Hematopoietic multipotent progenitor cell (in vitro differentiated cells): ENCODE data around the gene PHF19. TPM values are rescaled to one million over a fixed set of nuclear protein-coding genes. Genes with fewer than 3 reads are reported as not detected.

ENCODE experiments used
- DNase-seq, 3 donors: peaks; one replicate each; pipeline ENCODE4 v3.0.0-alpha.2; 2011 to 2015; ENCODE audit warnings: low read depth in 2 of 3, low spot score in 2 of 3
- total RNA-seq: library from RNA; depleted of rRNA; stranded (reverse); fragments of >200 nt; gene quantifications from one replicate; pipeline ENCODE4 v1.2.3, GENCODE V29; 2012

The PHF19 gene
- total RNA-seq, 1 donor = 45.2 TPM

DNA sequence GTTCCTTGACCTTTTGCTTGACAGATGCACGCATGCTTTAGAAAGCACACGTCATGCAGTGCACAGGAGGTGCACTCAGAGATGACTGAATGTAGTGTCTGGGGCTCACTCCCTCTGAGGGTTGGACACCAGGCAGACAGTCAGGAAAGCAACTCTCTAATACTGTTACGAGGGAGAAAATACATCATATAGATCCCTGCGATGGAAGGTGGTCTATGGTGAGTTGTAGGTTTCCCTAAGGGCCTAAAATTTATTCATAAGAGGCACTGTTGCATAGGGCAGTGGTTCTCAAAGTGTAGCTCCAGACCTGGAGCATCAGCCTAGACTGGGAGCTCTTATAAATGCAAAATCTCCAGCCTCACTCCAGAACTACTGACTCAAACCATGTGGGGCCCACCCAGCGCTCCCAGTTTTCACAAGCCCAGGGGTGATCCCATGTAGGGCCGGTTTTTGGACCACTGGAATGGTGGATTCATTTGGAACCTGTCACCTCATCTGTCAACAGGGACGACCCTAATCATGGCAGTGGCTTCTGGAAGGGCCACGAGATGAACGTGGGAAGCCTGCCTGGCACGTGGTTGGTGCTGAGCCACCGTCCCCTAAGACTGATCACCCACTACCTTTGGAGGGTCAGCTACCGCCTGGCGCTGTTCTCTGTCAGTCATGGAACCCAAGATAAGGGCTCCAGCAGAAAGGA lies 16.8 kb upstream of the PHF19 start:
- DNase-seq = no peak

DNA sequence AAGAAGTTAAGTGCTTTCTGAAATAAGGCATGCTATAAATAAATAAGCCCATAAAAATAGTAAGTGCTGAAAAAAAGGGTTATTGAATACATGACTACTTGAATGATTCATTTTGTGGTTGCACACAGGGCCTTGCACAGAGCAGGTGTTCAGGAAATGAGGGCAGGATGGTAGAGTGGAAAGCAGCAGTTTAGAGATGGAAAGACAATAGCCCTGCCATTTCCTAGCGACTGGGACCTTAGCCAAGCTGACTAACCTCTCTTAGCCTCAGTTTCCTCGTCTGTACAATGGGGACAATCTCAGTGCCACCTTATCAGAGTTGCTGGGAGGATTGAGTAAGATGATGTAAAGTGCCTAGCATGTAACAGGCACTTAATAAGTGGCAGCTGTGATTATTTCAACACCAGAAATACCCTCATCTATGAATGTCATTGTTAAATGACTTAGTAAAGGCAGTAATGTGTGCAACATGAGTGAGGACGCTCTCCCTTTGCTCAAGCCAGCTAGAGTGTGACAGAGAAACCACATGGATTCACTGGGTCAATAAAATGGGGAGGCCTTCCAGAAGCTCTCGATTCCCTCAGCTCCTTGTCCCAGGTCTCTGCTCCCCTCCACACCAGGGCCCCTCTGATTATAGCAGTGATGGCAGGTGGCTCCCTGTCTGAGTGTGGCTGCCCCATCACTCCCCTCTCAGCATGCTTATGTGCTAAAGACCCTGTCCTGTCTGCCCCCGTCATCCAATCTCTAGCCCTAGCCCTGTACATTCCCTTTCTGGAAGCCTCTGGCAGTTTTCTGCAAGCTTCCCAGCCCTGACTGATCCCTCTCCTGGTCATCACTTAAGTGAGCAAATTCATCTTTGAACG lies 16.0 kb upstream of the PHF19 start:
- peak in 2 of 3 donors; percentile 91 to 98 for DNase-seq

DNA sequence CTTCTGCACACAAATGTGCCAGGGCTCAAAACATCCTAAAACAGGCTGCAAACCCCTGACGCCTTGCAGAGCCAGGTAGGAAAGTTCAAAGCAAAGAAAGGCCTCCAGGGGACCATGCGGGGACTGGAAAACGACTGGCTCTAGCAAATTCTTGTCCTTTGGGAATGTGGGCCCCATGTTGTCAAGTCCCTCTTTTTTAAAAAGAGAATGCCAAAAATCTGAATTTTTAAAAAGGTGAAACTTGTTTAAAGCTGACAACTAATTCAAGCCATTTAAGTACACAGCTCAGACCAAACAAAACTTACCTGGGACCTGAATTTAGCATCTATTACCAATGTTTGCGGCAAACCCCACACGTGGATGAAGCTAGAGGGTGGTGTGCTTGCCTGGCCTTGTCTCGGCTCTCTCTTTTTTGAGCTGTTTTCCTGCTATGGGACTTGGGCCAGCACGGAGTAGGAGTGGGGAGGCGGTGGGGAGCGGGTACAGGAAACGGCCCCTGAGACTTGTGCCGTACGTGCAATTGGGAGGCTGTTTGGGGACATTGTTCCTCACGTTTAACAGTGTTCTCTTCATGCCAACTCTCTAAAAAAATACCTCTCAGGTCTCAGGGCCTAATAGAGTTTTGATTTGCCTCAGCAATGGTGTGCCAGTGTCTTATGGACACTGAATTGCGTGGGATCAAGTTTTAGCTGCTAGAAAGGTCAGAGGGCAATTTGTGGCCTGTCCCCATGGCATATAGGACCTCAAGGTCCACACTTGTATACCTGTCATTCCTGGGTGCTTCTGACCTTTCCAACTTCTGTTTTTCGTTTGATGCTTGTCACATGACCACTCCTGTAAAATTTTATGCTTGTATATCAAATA lies 15.1 kb upstream of the PHF19 start:
- no peak for DNase-seq

DNA sequence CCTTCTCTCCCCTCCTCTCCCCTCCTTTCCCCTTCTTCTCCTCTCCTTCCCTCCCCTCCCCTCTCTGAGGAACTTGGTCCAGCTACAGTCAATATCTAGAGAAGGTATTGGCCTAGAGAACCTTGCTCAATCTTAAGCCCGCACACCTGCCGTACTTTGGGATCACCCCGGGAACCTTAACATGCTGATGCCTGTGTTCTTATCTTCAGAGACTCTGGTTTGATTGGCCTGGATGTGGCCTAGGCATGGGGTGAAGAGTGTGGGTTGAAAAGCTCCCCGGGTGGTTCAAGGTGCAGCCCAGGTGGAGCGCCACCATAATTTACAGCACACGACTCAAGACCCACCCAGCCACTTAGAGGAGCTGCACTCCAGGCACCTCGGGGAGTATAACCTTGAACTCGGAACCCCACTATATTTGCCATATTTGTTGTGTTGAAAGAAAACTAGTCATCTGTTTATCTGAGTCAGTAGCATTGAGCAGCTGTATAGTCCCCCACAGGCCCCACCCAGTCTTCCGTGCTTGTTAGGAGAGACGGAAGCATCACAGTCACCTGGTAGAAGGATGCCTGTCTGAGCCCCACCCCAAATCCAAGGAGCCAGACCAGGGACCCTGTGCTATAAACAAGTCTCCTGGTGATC lies 14.4 kb upstream of the PHF19 start:
- no peak for DNase-seq

DNA sequence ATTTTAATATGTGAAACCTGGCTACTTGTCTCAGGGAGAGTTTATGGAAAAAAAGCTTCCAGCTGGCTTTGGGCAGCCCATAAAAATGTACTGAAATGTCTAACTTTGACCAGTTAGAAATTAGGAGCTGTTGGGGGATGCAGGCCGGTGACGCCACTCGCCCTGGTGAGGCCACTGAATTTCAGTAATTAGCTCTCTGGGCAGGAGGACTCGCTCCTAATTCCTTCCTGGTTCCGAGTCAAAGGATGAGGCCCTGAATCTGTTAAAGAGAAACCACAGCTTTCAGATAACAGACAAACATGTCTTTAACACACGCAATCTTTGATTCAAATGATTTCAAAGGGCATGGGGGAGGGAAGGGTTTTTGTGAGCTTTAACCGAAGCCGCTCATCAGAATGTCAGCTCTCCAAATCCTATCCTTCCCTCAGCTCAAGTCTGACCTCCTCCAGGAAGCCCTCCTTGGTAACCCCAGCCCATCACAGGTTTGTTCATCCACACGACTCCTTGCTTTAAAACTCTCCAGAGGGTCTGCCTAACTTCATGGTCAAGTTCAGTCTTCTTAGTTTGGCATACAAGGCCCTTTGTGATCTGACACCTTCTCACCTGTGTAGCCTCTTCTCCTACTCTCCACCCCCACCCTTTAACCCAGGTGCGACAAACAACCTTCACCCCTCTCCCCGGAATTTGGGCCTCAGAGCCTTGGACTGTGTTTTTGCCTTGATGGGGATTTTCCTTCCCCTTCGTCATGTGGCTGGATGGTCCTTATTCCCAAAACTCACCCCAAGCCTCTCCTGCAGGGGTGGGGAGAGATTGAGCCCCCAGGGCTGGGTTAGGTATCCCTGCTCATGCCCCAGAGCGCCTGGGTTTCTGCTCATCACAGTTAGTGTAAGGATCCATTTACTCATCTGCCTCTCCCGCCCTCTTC lies 13.6 kb upstream of the PHF19 start:
- DNase-seq = no peak

DNA sequence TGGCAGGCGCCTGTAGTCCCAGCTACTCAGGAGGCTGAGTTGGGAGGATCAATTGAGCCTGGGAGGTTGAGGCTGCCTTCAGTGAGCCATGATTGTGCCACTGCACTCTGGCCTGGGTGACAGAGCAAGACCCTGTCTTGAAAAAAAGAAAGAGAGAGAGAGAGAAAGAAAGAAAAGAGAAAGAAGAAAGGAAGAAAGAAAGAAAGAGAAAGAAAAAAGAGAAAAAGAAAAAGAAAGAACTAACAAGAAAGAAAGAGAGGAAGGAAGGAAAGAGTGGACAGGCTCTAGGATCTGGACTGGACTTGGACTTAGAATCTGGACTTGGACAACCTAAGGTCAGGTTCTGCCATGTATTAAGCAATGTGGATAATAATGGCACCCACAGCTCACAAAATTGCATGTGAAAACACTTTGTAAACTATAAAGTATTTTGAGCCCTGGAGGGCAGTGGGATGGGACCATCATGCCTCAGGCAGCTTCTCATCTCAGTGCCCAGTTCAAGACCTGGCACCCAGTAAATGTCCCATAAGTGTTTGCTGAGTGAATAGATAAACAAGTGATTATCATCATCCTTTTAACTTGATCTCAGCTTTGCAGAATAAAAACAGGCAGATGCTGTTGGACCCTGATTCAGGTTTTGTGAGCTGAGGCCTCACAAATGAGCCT lies 12.8 kb upstream of the PHF19 start:
- DNase-seq = no peak

DNA sequence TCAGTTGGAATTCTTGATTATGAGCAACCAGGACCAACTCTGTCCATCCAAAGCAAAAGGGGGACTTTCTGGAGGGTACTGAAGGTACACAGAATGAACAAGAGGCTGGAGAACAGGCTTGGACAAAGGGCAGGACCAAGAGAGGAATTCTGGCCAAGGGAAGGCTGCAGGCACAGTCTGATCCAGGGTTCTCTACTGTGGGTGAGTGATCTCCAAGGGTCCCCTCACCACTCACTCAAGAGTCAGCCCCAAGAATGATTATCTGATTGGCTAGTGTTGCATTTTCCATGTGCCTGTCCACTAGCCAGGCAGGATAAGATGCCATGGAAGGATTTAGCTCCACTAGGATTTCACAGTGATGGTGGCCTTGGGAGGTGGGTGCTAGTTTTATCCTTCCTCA lies 11.6 kb upstream of the PHF19 start:
- DNase-seq = no peak

DNA sequence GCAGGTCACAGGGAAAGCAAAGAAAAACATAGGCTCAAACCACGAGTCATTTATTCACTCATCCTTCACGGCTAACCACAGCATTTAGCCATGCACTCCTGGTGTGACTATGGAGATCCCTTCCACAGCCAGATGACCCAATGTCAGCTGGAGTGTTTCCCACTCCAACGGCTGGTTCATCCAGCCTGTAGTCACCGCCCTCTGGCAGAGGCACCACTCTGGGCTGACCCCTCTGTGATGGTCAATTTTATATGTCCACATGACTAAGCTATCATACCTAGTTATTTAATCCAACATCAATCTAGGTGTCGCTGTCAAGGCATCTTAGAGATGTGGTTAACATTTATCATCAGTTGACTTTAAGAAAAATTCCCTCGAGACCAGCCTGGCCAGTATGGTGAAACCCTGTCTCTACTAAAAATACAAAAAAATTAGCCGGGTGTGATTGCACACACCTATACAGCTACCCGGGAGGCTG lies 9.5 kb upstream of the PHF19 start:
- no peak for DNase-seq

DNA sequence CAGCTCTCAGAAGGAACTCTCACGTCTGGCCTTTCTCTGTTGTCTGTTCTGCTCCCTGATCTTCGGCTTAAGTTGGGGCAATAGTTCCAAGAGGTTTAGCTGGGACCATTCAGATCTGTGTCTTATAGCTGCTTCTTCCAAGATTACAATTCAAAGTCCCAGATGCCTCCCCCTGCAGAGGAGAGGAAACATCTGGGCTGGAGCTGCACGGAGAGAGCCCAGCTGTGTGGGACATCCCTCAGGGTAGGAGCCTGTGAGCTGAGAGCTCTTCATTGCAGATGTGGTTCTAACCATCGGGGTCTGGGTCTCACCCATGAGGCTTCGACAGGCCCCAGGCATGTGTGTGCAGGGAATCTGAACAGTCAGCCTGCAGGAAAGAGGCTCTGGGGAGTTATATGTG lies 9.0 kb upstream of the PHF19 start:
- peak in 1 of 3 donors; percentile 56 for DNase-seq

DNA sequence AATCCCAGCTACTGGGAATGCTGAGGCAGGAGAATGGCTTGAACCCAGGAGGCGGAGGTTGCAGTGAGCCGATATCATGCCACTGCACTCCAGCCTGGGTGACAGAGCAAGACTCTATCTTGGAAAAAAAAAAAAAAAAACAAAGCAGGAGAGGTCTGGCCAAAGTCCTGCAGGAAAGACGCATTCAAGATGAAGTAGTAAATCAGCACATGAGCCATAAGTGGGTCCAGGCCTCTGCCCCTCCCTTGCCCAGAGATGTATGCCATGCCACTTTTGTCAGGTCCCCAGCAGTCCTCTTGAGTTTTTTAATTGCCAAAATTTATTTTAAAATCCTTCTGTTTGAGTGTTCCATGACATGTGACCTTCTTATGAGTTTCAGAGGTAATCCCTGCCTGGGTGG lies 8.5 kb upstream of the PHF19 start:
- DNase-seq = no peak

DNA sequence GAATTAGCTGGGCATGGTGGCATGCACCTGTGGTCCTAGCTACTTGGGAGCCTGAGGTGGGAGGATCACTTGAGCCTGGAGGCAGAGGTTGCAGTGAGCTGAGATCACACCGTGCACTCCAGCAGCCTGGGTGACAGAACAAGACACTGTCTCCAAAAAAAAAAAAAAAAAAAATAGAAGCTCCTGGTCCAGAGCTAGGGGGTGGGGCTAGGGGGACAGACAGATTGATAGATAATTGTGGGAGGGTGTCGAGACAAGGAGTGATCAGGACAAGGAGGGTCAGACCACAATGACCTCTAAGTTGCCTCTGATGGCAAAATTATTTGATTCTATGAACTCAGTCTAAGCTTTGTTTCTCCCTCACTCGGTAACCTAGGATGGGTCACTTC lies 6.6 kb upstream of the PHF19 start:
- DNase-seq = no peak

DNA sequence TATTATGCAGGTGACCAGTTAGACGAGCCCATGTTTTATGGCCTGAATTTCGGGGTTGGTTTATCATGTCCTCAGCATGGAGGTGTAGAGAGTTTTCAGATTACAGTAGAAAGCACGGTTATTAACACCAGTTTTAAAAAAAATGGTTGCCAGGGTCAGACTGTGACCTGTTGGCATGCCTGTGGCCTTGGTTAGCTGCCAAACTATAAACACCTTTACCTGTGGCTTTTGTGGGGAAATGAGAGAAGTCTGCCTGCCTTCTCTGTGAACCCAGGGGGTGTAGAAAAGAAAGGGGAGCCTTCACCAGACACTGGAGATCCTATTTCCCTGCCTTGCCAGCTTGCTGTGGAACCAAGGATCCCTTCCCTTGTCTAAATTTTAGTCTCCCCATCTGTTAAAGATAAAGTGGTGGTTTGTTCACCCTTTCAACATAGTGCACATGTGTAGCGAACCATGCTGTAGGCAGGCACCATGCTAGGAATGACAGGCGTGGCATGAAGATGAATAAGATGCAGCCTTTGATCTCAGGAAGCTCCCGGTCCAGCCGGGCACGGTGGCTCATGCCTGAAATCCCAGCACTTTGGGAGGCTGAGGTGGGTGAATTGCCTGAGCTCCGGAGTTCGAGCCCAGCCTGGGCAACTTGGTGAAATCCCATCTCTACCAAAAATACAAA lies 6.1 kb upstream of the PHF19 start:
- DNase-seq = no peak

DNA sequence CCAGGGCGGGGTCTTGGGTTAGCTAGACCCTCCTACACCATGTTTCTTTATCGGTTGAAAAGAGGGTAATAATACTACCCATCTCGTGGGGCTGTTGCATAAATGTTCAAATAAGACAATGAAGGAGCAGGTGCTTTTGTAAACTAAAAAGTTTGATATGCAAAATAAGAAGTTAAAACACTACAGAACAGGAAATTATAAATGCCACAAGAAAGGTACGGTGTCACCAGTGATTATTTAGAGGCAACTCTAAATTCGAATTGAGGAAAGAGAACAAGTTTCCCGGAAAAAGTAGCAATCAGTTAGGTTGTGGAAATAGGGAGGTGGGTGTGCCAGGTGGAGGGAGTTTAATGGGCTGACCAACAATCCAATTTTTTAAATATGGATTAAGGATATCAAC lies 2.5 kb upstream of the PHF19 start:
- DNase-seq = no peak

DNA sequence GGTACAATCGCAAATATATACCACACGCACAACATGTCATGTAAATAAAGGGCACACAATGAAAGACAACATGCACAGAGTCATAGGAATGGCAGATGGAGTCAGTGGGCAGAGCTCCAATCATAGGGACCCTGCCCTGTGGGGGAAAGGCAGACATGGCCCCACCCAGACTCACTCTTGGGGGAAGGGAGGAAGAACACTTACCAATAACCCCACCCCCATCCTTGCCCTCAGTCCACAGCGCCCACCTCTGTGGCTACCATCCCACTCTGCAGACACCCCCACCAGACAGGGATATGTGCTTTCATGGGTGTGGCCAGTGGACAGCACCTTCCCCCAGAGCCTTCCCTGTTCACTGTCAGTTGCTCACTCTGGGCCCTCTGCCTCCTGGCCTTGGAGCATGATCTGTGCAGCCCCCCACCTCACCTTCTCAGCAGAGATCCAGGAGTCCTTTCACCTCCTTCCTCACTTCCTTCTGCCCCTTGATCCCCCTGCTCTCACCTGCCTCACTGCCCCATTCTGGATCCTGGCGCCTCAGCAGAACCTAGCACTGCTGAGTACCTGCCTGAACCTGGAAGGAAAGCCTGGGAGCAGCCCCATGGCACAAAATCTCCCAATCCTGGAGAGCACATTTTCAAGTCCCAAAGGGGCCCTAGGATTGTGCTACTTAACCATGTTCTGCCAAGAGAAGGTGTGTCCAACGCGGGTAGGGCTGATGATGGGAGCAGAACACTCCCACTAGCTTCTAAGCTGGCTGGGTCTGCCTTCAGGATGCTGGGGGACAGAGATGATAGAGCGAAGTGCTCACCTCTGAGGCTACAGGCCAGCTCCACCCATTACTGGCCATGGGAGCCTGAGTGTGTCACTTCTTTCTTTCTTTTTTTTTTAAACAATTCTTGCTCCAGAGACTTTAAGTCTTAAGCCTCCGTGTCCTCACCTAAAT lies 1.5 kb upstream of the PHF19 start:
- no peak for DNase-seq

DNA sequence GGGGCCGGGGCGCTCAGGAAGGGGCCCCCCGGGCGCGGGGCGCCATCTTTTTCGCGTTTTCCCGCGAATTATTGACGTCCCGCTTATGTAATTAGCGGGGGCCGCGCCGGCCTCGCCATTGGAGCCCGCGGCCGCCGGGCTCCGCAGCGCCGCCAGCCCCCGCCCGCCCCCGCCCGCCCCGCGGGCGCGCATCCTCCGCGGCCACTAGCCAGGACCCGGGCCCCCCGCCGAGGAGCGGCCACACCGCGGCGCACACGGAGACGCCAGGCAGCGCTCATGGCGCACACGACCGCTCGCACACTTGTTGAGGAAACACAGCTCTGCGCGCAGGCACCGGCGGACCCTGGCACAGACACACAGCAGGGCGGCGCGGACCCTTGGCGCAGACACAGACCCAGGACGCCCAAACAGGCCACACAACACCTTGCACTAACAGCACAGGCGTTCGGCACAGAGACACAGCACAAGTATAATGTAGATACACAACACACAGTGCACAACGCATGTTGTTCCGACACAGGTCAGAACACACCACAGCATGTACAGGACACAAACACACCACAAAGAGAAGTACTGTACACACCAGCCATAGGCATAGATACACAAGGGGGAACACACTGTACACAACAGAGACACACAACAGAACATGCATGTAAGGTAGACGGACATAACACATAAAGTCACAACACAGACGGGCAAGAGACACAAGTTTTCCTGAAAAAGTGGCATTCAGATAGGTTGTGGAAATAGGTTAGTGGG lies 467 bp upstream of the PHF19 start:
- DNase-seq = peak in 2 of 3 donors; percentile 68 to 72

DNA sequence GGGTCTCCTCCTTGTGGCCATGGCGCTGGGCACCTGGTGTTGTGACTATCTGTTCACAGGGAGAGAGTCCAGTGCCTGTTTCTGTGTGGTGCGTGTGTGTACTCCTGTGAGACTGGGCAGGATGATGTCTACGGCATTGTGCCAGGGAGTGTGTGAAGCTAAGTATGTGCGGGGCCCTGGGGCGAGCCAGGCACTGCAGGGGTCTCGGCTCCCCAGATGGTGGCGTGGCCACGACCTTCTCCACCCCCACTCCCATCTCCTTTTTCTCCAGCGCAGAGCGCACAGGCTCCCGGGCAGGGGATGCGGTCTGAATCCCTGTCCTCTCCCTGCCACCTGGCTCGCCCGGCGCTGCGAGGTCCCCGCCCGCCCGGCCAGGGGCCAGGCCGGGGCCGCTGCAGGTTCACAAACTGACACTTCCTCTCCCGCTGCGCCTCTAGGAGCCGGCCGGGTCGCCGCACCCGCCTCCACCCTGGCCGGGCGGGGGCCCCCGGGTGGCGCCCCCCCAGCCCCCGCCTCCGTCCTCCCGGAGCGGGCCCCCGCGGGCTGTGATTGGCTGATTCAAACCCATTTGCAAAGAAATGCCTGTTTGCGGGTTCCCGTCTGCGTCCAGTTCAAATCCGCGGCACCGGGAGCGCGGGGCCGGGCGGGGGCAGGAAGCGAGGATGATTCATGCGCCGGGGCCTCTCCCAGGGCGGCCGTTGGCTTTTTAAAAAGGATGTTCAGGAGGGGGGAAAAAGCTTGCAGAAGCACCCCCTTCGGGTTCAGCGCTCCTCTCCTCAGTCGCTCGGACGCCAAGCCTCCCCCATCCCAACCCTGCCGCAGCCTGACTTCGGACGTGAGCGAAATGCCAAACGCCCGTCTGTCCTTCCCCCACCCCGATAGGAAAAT lies 790 bp downstream of the PHF19 start:
- DNase-seq = peak in 2 of 3 donors; percentile 94 to 96
